ENCODE results near the gene FGD4. TPM values are rescaled to one million over a fixed set of nuclear protein-coding genes. Genes with fewer than 3 reads are reported as not detected.

Gene FGD4
- total RNA-seq, 4 donors from 2014 or later, result 42.6 to 69.4 (median 47.3) TPM

DNA sequence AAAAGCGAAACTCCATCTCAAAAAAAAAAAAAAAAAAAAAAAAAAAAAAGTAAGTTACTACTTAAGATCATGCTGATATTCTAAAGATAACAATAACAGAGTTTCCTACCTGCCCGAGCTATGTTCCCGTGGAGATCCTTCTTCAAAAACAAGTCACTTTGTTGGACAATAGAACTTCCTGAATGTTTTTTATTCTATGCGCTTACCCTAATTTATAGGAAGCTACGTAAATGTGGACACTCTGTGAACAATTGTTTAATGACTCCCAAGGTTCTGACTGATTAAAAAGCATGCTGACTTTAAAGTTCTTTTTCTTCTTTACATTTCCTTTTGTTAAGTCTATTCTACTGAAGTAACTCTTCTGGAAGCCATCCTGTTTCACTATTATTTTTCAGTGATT, 52.5 kb downstream of the FGD4 start:
- Histone ChIP-seq H3K36me3 (no peaks in the 10 kb centered on the region), H3K4me3 (no peak overlapping the region), H3K27me3 (no peaks in the 10 kb centered on the region), H3K4me1 (peaks cover 33% of the 10 kb centered on the region), H3K27ac (no peak overlapping the region), H3K9me3 (no peaks in the 10 kb centered on the region)
- 81% methylated on average over 5 of the region's 5 CpGs for whole genome bisulfite sequencing
- TF ChIP-seq, protein P1, sequence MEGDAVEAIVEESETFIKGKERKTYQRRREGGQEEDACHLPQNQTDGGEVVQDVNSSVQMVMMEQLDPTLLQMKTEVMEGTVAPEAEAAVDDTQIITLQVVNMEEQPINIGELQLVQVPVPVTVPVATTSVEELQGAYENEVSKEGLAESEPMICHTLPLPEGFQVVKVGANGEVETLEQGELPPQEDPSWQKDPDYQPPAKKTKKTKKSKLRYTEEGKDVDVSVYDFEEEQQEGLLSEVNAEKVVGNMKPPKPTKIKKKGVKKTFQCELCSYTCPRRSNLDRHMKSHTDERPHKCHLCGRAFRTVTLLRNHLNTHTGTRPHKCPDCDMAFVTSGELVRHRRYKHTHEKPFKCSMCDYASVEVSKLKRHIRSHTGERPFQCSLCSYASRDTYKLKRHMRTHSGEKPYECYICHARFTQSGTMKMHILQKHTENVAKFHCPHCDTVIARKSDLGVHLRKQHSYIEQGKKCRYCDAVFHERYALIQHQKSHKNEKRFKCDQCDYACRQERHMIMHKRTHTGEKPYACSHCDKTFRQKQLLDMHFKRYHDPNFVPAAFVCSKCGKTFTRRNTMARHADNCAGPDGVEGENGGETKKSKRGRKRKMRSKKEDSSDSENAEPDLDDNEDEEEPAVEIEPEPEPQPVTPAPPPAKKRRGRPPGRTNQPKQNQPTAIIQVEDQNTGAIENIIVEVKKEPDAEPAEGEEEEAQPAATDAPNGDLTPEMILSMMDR (IDR thresholded peaks at IDR 0.05), result no peak
- no peak for DNase-seq (ENCODE audit: low spot score in 2 of 2)

DNA sequence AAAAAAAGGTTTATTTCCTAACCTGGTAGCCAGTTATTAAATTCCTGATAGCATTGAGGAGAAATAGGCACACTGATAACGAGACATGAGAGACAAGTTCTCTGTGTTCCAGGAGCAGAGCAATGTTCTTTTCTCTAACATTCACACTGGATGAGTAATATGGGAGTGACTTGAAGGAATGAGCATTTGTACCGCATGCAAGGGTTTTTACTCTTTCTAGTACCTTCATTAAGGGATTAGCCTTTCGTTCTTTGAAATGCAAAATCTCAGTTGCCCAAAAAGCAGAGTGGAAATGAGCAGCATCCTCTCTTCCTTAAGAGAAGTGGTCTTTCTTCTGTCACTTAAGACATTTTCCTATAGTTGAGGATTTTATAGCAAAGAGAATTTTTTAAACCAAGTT, 54.7 kb downstream of the FGD4 start:
- Histone ChIP-seq H3K9me3 (no peaks in the 10 kb centered on the region), H3K36me3 (no peaks in the 10 kb centered on the region), H3K27ac (no peak overlapping the region), H3K4me3 (no peak overlapping the region), H3K27me3 (no peaks in the 10 kb centered on the region), H3K4me1 (peaks cover 39% of the 10 kb centered on the region)
- no peak for DNase-seq (ENCODE audit: low spot score in 2 of 2)
- TF ChIP-seq POLR2AphosphoS5 (IDR thresholded peaks at IDR 0.05) (no peak), POLR2A (IDR thresholded peaks at IDR 0.05) (no peak), EP300 (IDR thresholded peaks at IDR 0.05) (no peak)
- TF ChIP-seq, protein P1 (IDR thresholded peaks at IDR 0.05), result no peak
- 31% methylated on average over 3 of the region's 3 CpGs for WGBS

DNA sequence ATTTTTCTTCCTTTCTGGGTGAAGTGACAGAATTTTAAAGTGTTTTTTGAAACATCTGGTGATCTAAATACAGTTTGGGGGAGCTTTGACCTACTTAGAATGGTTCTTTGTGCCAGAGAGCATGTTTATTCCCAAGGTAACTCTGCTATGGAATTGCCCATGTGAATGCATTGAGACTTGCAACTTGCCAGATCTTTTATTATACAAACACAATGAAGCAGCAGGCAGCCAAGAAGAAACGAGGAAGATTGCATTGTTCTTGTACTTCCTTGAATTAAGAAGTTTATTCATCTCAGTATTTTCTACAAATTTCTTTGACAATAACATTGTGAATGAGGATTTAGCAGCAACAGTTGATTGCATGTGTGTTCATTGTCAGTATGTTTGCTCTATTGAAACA, 55.5 kb downstream of the FGD4 start:
- no peaks in the 10 kb centered on the region for H3K9me3 ChIP-seq
- H3K4me3 ChIP-seq, result no peak overlapping the region
- H3K27ac ChIP-seq, result no peak overlapping the region
- WGBS, result 10% methylated on average over 1 of the region's 1 CpG
- peaks cover 39% of the 10 kb centered on the region for H3K4me1 ChIP-seq
- no peak for DNase-seq (ENCODE audit: low spot score in 2 of 2)
- no peaks in the 10 kb centered on the region for H3K27me3 ChIP-seq
- no peak for TF ChIP-seq EP300 (IDR thresholded peaks at IDR 0.05)
- no peaks in the 10 kb centered on the region for H3K36me3 ChIP-seq

DNA sequence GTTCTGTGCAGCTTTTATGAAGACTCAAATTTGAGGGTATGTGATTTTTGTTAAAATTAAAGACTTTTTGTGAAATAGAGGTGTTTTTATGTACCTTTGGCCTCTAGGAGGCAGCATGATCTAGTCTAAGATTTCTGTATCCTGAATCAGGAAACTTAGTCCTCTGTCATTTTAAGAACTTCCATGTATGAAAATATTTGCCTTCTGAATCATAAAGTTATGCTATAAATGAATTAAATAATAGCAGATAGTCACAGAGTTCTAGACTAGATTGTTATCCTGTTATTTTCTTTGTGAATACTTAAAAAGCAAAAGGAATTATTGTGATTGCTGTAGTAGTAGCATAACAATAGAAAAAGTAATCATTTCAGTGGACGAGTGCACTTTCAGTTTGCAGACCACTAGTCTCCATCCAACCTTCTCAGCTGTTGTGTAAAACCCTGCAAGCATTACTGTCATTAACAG, 56.3 kb downstream of the FGD4 start:
- no peaks in the 10 kb centered on the region for H3K36me3 ChIP-seq
- H3K9me3 ChIP-seq, result no peaks in the 10 kb centered on the region
- DNase-seq (ENCODE audit: low spot score in 2 of 2), result no peak
- H3K4me1 ChIP-seq, result peaks cover 39% of the 10 kb centered on the region
- no peaks in the 10 kb centered on the region for H3K27me3 ChIP-seq
- H3K4me3 ChIP-seq, result peak overlapping the region; percentile 27
- TF ChIP-seq EP300 (IDR thresholded peaks at IDR 0.05) (no peak), POLR2AphosphoS5 (IDR thresholded peaks at IDR 0.05) (no peak)
- TF ChIP-seq, protein P1 (IDR thresholded peaks at IDR 0.05), result peak; percentile 37 to 40
- 9% methylated on average over 1 of the region's 1 CpG for WGBS
- no peak overlapping the region for H3K27ac ChIP-seq

DNA sequence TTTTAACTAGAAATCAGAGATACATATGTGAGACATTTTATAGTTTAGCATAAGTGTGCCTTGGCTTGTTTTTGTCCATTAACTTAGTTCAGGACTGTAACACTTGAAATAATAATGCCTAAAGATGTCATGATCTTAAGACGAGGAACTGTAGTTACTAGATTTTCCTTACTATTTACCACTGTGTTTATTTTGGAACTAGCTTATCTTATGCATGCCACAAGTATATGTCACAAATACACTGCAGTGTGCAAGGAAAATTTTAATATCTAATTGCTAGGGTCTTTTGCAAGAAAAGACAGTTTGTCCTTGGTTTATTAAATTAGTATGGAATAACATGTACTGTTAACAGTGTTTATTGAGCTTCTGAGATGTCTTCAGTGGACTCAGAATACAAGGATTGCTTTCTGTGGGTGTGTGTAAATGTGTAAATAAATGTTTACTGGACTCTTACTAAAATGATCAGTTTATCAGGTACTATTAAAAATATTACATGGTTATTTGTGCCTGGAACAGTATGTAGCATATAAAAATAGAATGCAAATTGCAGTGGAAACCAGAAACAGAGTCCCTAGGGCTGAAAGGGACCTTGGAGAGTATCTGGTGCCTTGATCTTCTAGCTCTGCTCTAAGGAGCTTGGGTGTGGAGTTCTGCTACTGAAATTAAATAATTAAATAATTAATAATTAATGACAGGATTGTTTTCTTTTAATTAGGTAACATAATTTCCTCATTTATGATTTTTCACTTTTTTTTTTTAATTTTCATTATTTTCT, 58.1 kb downstream of the FGD4 start:
- no peak for DNase-seq (ENCODE audit: low spot score in 2 of 2)
- 45% methylated on average over 1 of the region's 1 CpG for WGBS
- no peak for TF ChIP-seq POLR2AphosphoS5 (IDR thresholded peaks at IDR 0.05)
- no peak for TF ChIP-seq EP300 (IDR thresholded peaks at IDR 0.05)
- no peak for TF ChIP-seq POLR2A (IDR thresholded peaks at IDR 0.05)
- TF ChIP-seq, protein P1 (IDR thresholded peaks at IDR 0.05), result no peak
- no peak overlapping the region for H3K27ac ChIP-seq
- no peaks in the 10 kb centered on the region for H3K9me3 ChIP-seq
- H3K36me3 ChIP-seq, result no peaks in the 10 kb centered on the region
- H3K4me3 ChIP-seq, result no peak overlapping the region
- H3K4me1 ChIP-seq, result peaks cover 39% of the 10 kb centered on the region
- H3K27me3 ChIP-seq, result no peaks in the 10 kb centered on the region

DNA sequence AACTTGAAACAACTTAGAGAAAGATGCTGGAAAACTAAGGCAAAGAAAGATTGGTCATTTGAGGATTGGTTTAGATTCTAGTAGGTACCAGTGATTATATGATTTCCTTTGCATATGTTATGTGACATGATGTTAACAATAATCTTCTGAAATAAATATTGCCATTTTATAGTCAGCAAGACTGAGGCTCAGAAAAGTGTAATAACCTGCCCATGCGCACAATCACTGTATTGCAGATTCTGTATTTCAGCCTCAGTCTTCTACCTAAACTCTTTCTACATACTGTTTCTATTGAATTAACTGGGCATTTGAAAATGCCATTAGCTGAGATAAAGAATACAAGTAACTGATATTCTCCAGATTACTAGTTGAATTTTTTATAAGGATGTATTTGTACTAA, 61.3 kb downstream of the FGD4 start:
- H3K36me3 ChIP-seq, result no peaks in the 10 kb centered on the region
- no peak for DNase-seq (ENCODE audit: low spot score in 2 of 2)
- no peaks in the 10 kb centered on the region for H3K27me3 ChIP-seq
- H3K9me3 ChIP-seq, result no peaks in the 10 kb centered on the region
- 94% methylated on average over 1 of the region's 1 CpG for WGBS
- TF ChIP-seq POLR2A (IDR thresholded peaks at IDR 0.05) (no peak), EP300 (IDR thresholded peaks at IDR 0.05) (no peak), POLR2AphosphoS5 (IDR thresholded peaks at IDR 0.05) (no peak)
- TF ChIP-seq, protein P1 (IDR thresholded peaks at IDR 0.05), result no peak
- no peak overlapping the region for H3K27ac ChIP-seq
- H3K4me3 ChIP-seq, result no peak overlapping the region
- H3K4me1 ChIP-seq, result peaks cover 16% of the 10 kb centered on the region
